Testis (tissue), 3 donors: ENCODE measurements around the gene GALT. TPM values are rescaled to one million over a fixed set of nuclear protein-coding genes. Genes with fewer than 3 reads are reported as not detected.

ENCODE experiments used
- DNase-seq: peaks from one replicate; pipeline ENCODE4 v3.0.0-alpha.2; 2019
- H3K27ac ChIP-seq, 2 donors: fragments of 200-600 bp; sonication (generic); one replicate each; pipeline ENCODE4 v1.5.1; 2019
- H3K27me3 ChIP-seq: fragments of 200-600 bp; sonication (generic); one replicate; pipeline ENCODE4 v1.5.1; 2019
- H3K36me3 ChIP-seq: fragments of 200-600 bp; sonication (generic); one replicate; pipeline ENCODE4 v1.5.1; 2017; ENCODE audit warnings: low read depth; ENCODE audit errors: missing control alignments
- H3K4me1 ChIP-seq: fragments of 200-600 bp; sonication (generic); one replicate; pipeline ENCODE4 v1.5.1; 2019
- H3K4me3 ChIP-seq, 2 donors: fragments of 200-600 bp; sonication (generic); one replicate each; pipeline ENCODE4 v1.5.1; 2017 to 2019
- H3K9me3 ChIP-seq: fragments of 200-600 bp; sonication (generic); one replicate; pipeline ENCODE4 v1.5.1; 2017
- POLR2A ChIP-seq: fragments of 450-650 bp; IDR thresholded peaks from one replicate; pipeline ENCODE4 v1.6.1; 2017; ENCODE audit warnings: antibody characterized with exemption, mild to moderate bottlenecking, moderate library complexity
- WGBS, 2 donors: methylation state at CpG; one replicate each; pipeline ENCODE4 v1.1.5; 2018; 5-methylcytosine and 5-hydroxymethylcytosine counted together
- intact Hi-C: fragments of 100-400 bp; cut with DNase I; formaldehyde crosslinking; loops from one replicate; pipeline ENCODE4 v1.15.1; 2023; ENCODE audit warnings: low total_unique reads
- polyA plus RNA-seq: library from polyadenylated mRNA; stranded (reverse); fragments of 350-450 nt; fragmentation: Illumina TruSeq; extraction: RNeasy Lipid Tissue Mini Kit (QIAGEN cat#74804); gene quantifications from one replicate; pipeline ENCODE4 v1.2.3, GENCODE V29; 2014; ENCODE audit warnings: low read depth, low replicate concordance; ENCODE audit not compliant: insufficient read depth
- small RNA-seq, 2 donors: library from RNA; depleted of rRNA; stranded (forward); fragments of <200 nt; gene quantifications; one replicate each; pipeline ENCODE3, GENCODE V24; 2016
- total RNA-seq, 2 donors: library from RNA; depleted of rRNA; stranded (reverse); fragments of >200 nt; gene quantifications; one replicate each; pipeline ENCODE4 v1.2.3, GENCODE V29; 2016
- TF ChIP-seq, protein P1 (sequence below), 3 experiments: fragments of 450-650 bp in 2 of 3; fragments of 200-600 bp in 1 of 3; sonication (generic) in 1 of 3; IDR thresholded peaks; one replicate each; pipeline ENCODE4 v1.5.1; 2016 to 2019; ENCODE audit warnings: antibody characterized with exemption in 3 of 3, mild to moderate bottlenecking in 2 of 3, moderate library complexity in 1 of 3

Gene GALT
- total and polyA plus RNA-seq, 3 donors from 2014 or later: 25.9 to 55.6 (median 46.1) TPM

DNA sequence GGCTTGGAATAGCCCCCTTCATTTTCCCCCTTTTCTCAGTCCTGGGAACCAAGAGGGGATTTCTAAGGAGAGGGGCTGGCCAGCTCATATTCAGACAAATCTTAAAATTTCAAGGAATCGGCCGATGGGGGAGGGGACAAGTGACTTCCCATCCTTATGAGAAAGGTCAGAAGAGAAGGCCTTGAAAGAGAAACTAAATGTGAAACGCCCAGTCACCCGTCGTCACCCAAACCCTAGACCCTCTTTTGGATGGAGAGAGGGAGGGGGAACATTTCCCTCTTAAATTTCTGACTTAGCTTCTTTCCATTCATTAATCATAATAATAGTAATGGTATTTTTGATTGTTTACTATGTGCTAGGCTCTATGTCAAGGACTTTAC lies 45.5 kb downstream of the GALT start:
- H3K4me1 ChIP-seq: no peaks in the 10 kb centered on the region
- no peaks in the 10 kb centered on the region for H3K9me3 ChIP-seq
- no peaks in the 10 kb centered on the region for H3K27me3 ChIP-seq
- 82 to 88% methylated on average over 5 of the region's 5 CpGs for WGBS, 2 donors
- no peak overlapping the region for H3K4me3 ChIP-seq
- intact Hi-C loops: loop anchor here (5.0 kb wide), 1 partner anchor 230 kb away; no protein-coding TSS in a partner anchor
- H3K27ac ChIP-seq: no peak overlapping the region
- TF ChIP-seq, protein P1, sequence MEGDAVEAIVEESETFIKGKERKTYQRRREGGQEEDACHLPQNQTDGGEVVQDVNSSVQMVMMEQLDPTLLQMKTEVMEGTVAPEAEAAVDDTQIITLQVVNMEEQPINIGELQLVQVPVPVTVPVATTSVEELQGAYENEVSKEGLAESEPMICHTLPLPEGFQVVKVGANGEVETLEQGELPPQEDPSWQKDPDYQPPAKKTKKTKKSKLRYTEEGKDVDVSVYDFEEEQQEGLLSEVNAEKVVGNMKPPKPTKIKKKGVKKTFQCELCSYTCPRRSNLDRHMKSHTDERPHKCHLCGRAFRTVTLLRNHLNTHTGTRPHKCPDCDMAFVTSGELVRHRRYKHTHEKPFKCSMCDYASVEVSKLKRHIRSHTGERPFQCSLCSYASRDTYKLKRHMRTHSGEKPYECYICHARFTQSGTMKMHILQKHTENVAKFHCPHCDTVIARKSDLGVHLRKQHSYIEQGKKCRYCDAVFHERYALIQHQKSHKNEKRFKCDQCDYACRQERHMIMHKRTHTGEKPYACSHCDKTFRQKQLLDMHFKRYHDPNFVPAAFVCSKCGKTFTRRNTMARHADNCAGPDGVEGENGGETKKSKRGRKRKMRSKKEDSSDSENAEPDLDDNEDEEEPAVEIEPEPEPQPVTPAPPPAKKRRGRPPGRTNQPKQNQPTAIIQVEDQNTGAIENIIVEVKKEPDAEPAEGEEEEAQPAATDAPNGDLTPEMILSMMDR (IDR thresholded peaks at IDR 0.05): no peak
- TF ChIP-seq POLR2A: no peak
- DNase-seq: no peak
- no peaks in the 10 kb centered on the region for H3K36me3 ChIP-seq

DNA sequence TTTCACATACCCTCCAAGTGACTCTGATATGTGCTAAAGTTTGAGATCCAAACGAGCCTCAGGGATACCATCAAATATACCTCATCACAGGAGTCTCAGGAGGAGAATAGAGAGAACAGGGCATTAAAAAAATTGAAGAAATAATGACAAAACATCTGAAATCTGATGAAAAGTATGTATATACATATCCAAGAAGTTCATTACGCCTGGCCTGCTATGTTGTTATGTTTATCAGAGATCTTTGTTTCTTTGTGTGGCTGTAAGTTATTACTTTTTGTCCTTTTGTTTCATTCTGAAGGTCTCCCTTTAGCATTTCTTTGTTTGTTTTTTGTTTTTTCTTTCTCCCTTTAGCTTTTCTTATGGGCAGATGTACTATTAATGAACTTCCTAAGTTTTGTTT lies 47.1 kb downstream of the GALT start:
- TF ChIP-seq, protein P1 (IDR thresholded peaks at IDR 0.05): no peak
- TF ChIP-seq POLR2A: no peak
- no peak overlapping the region for H3K4me3 ChIP-seq
- no peak for DNase-seq
- no peaks in the 10 kb centered on the region for H3K27me3 ChIP-seq
- H3K4me1 ChIP-seq: no peaks in the 10 kb centered on the region
- WGBS, 2 donors: 74 to 86% methylated on average over 2 of the region's 2 CpGs
- no peak overlapping the region for H3K27ac ChIP-seq
- H3K9me3 ChIP-seq: no peaks in the 10 kb centered on the region
- intact Hi-C loops: loop anchor here (5.0 kb wide), 1 partner anchor 231 kb away; no protein-coding TSS in a partner anchor
- H3K36me3 ChIP-seq: no peaks in the 10 kb centered on the region

GRCh38 chr9:34694811-34695210 lies 48.3 kb downstream of the GALT start:
- TF ChIP-seq, protein P1 (IDR thresholded peaks at IDR 0.05): no peak
- no peak for TF ChIP-seq POLR2A
- no peaks in the 10 kb centered on the region for H3K36me3 ChIP-seq
- H3K27ac ChIP-seq: no peak overlapping the region
- H3K9me3 ChIP-seq: no peaks in the 10 kb centered on the region
- intact Hi-C loops: loop anchor here (5.0 kb wide), 1 partner anchor 233 kb away; no protein-coding TSS in a partner anchor
- no peak for DNase-seq
- H3K27me3 ChIP-seq: no peaks in the 10 kb centered on the region
- no peaks in the 10 kb centered on the region for H3K4me1 ChIP-seq
- H3K4me3 ChIP-seq: no peak overlapping the region

Small RNAs within 50 kb of the gene (small RNA-seq; reads per million reads assigned to genes)
- 0 reads per million in 2 donors for gene CCL27

Other genes with a start within 250 kb of the GALT start
- gene FAM219A, start 188.1 kb upstream of the GALT start, total RNA-seq: 10 to 100 TPM; 12.6 to 17.9 TPM
- 12.2 TPM for gene FAM219A, start 188.1 kb upstream of the GALT start, polyA plus RNA-seq
- 10 to 100 TPM; 22.7 to 36.7 TPM for gene DNAI1, start 187.9 kb upstream of the GALT start, total RNA-seq
- gene DNAI1, start 187.9 kb upstream of the GALT start, polyA plus RNA-seq: 109 TPM
- gene ENHO, start 123.7 kb upstream of the GALT start, total RNA-seq: 10 to 100 TPM; 24.7 to 31.2 TPM
- 25.7 TPM for gene ENHO, start 123.7 kb upstream of the GALT start, polyA plus RNA-seq
- 10 to 100 TPM; 16.0 TPM for gene CNTFR, start 57.0 kb upstream of the GALT start, total RNA-seq
- gene CNTFR, start 57.0 kb upstream of the GALT start, polyA plus RNA-seq: 11.8 TPM
- 10 to 100 TPM; 23.5 to 26.8 TPM for gene RPP25L, start 34.6 kb upstream of the GALT start, total RNA-seq
- gene RPP25L, start 34.6 kb upstream of the GALT start, polyA plus RNA-seq: 25.1 TPM
- gene DCTN3, start 26.2 kb upstream of the GALT start, total RNA-seq: 10 to 100 TPM; 55.1 to 78.5 TPM
- gene DCTN3, start 26.2 kb upstream of the GALT start, polyA plus RNA-seq: 82.9 TPM
- gene ARID3C, start 17.6 kb upstream of the GALT start, total RNA-seq: under 1 TPM; 0.31 to 0.37 TPM
- 0.45 TPM for gene ARID3C, start 17.6 kb upstream of the GALT start, polyA plus RNA-seq
- gene SIGMAR1, start 8.9 kb upstream of the GALT start, total RNA-seq: 10 to 100 TPM; 87.1 to 92.4 TPM
- gene SIGMAR1, start 8.9 kb upstream of the GALT start, polyA plus RNA-seq: 50.3 TPM
- gene IL11RA, start 5.5 kb downstream of the GALT start, total RNA-seq: 10 to 100 TPM; 39.8 to 58.0 TPM
- gene IL11RA, start 5.5 kb downstream of the GALT start, polyA plus RNA-seq: 28.7 TPM
- 1 to 10 TPM in 1 of 2 donors, not detected in 1; 3.1 TPM for gene CCL27, start 16.0 kb downstream of the GALT start, total RNA-seq
- 1.4 TPM for gene CCL27, start 16.0 kb downstream of the GALT start, polyA plus RNA-seq
- gene CCL19, start 44.6 kb downstream of the GALT start, total RNA-seq: not detected
- 15.5 TPM for gene CCL19, start 44.6 kb downstream of the GALT start, polyA plus RNA-seq
- gene CCL21, start 63.5 kb downstream of the GALT start, total RNA-seq: 1 to 10 TPM; 1.7 to 2.0 TPM
- 76.3 TPM for gene CCL21, start 63.5 kb downstream of the GALT start, polyA plus RNA-seq